HCT116 (cell line): ENCODE data around the gene NACC2. TPM values are rescaled to one million over a fixed set of nuclear protein-coding genes. Genes with fewer than 3 reads are reported as not detected.

ENCODE experiments used
- ATAC-seq: fragments of 200-7000 bp; cut with Tn5 transposase; 2 replicates; pipeline ENCODE4 v1.9.1; 2020; ENCODE audit warnings: mild to moderate bottlenecking, moderate library complexity
- BruUV-seq: library from RNA; stranded (reverse); fragments of 400-500 nt; replicated peaks from 2 replicates; lab custom pipeline; 2021; lab: Mats Ljungman, UMichigan
- CTCF ChIA-PET: fragments of 300-600 bp; sonication (Branson Sonifier 250); formaldehyde crosslinking; loops from one replicate; lab custom pipeline; 2021; ENCODE audit warnings: antibody characterized with exemption; lab: Charles Lee
- POLR2A ChIA-PET: fragments of 300-600, 350-600 bp; sonication (Branson Sonifier 250); formaldehyde crosslinking; loops from one replicate; lab custom pipeline; 2021; ENCODE audit warnings: antibody characterized with exemption; lab: Charles Lee
- RAD21 ChIA-PET, 2 experiments: fragments of 300-600 bp; sonication (Branson Sonifier 250); formaldehyde crosslinking; loops; one replicate each; lab custom pipeline; 2023; ENCODE audit warnings: low total read pairs in 2 of 2; ENCODE audit not compliant: uncharacterized antibody in 2 of 2, unreplicated experiment in 2 of 2, low non-redundant PET in 1 of 2; lab: Charles Lee
- DNase-seq: peaks from one replicate; pipeline ENCODE4 v3.0.0-alpha.2; 2010; ENCODE audit warnings: low read depth, low spot score
- H2AFZ ChIP-seq: fragments of 200-600 bp; shearing (Covaris generic), sonication (generic); 2 replicates; pipeline ENCODE4 v1.6.1; 2017; ENCODE audit warnings: low read depth, mixed run types, mixed read lengths, antibody characterized with exemption, low read length; ENCODE audit not compliant: poor library complexity, severe bottlenecking
- H3K27ac ChIP-seq: 2 replicates; pipeline ENCODE4 v1.5.1; 2012; ENCODE audit warnings: low read depth, low read length
- H3K27me3 ChIP-seq: fragments of 200-600 bp; sonication (generic); 2 replicates; pipeline ENCODE4 v1.6.1; 2016; ENCODE audit warnings: mixed run types, low read length, mixed read lengths; ENCODE audit not compliant: insufficient read depth
- H3K36me3 ChIP-seq, 2 experiments: fragments of 200-500 bp in 1 of 2; fragments of 200-600 bp in 1 of 2; sonication (Bioruptor generic) in 1 of 2; sonication (generic) in 1 of 2; 2 replicates each; pipeline versions ENCODE4 v1.5.1 to v1.6.1; 2014 to 2016; ENCODE audit warnings: low read length in 2 of 2, inconsistent platforms in 1 of 2, mixed read lengths in 1 of 2, mixed run types in 1 of 2; ENCODE audit not compliant: insufficient read depth in 2 of 2, control insufficient read depth in 1 of 2
- H3K4me1 ChIP-seq, 2 experiments: fragments of 200-600 bp in 1 of 2; sonication (generic) in 1 of 2; 2 replicates each; pipeline versions ENCODE4 v1.5.1 to v1.6.1; 2012 to 2017; ENCODE audit warnings: low read length in 2 of 2, inconsistent platforms in 1 of 2, mild to moderate bottlenecking in 1 of 2, mixed read lengths in 1 of 2, mixed run types in 1 of 2, moderate library complexity in 1 of 2; ENCODE audit not compliant: insufficient read depth in 2 of 2, control insufficient read depth in 1 of 2
- H3K4me2 ChIP-seq: fragments of 200-600 bp; sonication (generic); 2 replicates; pipeline ENCODE4 v1.6.1; 2017; ENCODE audit warnings: mixed run types, low read length, mixed read lengths
- H3K4me3 ChIP-seq, 2 experiments: fragments of 200-600 bp in 1 of 2; sonication (generic) in 1 of 2; replicated peaks in 1 of 2; 2 replicates each; pipeline ENCODE4 v1.5.1; 2011 to 2016; ENCODE audit warnings: low read length in 2 of 2, control low read depth in 1 of 2, low read depth in 1 of 2, mild to moderate bottlenecking in 1 of 2, mixed read lengths in 1 of 2, mixed run types in 1 of 2
- H3K79me2 ChIP-seq: fragments of 200-600 bp; sonication (generic); 2 replicates; pipeline ENCODE4 v1.6.1; 2017; ENCODE audit warnings: mild to moderate bottlenecking, mixed run types, low read length, moderate library complexity, mixed read lengths; ENCODE audit not compliant: insufficient read depth
- H3K9ac ChIP-seq: fragments of 200-600 bp; sonication (generic); 2 replicates; pipeline ENCODE4 v1.6.1; 2016; ENCODE audit warnings: low read length, mixed read lengths
- H3K9me2 ChIP-seq: fragments of 200-600 bp; sonication (generic), shearing (Covaris generic); 2 replicates; pipeline ENCODE4 v1.6.1; 2017; ENCODE audit warnings: mixed run types, mild to moderate bottlenecking, moderate library complexity; ENCODE audit not compliant: insufficient read depth
- H3K9me3 ChIP-seq, 2 experiments: fragments of 200-500 bp in 1 of 2; fragments of 200-600 bp in 1 of 2; sonication (Bioruptor generic) in 1 of 2; sonication (generic) in 1 of 2; 2 replicates each; pipeline ENCODE4 v1.6.1; 2014 to 2017; ENCODE audit warnings: low read length in 2 of 2, mixed read lengths in 2 of 2, inconsistent platforms in 1 of 2, low read depth in 1 of 2, mild to moderate bottlenecking in 1 of 2, mixed run types in 1 of 2, moderate library complexity in 1 of 2; ENCODE audit not compliant: control insufficient read depth in 1 of 2, insufficient read depth in 1 of 2
- H4K20me1 ChIP-seq: fragments of 200-600 bp; sonication (generic), shearing (Covaris generic); 2 replicates; pipeline ENCODE4 v1.6.1; 2017; ENCODE audit warnings: mixed run types, mild to moderate bottlenecking, moderate library complexity; ENCODE audit not compliant: insufficient read depth
- CBX3 ChIP-seq: IDR thresholded peaks from 2 replicates; pipeline ENCODE4 v1.6.1; 2012; ENCODE audit warnings: low read depth
- CEBPB ChIP-seq: IDR thresholded peaks from 2 replicates; pipeline ENCODE4 v1.6.1; 2012; ENCODE audit warnings: low read depth
- EGR1 ChIP-seq: IDR thresholded peaks from 2 replicates; pipeline ENCODE4 v1.6.1; 2012; ENCODE audit warnings: low read depth
- ELF1 ChIP-seq: IDR thresholded peaks from 2 replicates; pipeline ENCODE4 v1.6.1; 2012; ENCODE audit warnings: low read depth, borderline replicate concordance
- EZH2 ChIP-seq: fragments of 200-600 bp; sonication (generic); IDR thresholded peaks from 2 replicates; pipeline ENCODE4 v1.6.1; 2017; ENCODE audit warnings: antibody characterized with exemption, mixed run types
- EZH2phosphoT487 ChIP-seq: fragments of 200-600 bp; IDR thresholded peaks from 2 replicates; pipeline ENCODE4 v1.6.1; 2018; ENCODE audit warnings: antibody characterized with exemption, borderline replicate concordance
- FOSL1 ChIP-seq: IDR thresholded peaks from 2 replicates; pipeline ENCODE4 v1.6.1; 2012; ENCODE audit warnings: low read depth
- JUND ChIP-seq: IDR thresholded peaks from 2 replicates; pipeline ENCODE4 v1.6.1; 2012
- POLR2A ChIP-seq: IDR thresholded peaks from 2 replicates; pipeline ENCODE4 v1.7.0; 2011; ENCODE audit warnings: borderline replicate concordance; ENCODE audit not compliant: insufficient read depth, insufficient read length; ENCODE audit errors: extremely low read depth
- POLR2AphosphoS5 ChIP-seq: IDR thresholded peaks from 2 replicates; pipeline ENCODE4 v1.6.1; 2011; ENCODE audit warnings: mild to moderate bottlenecking, low read depth, low read length, moderate library complexity
- RAD21 ChIP-seq: IDR thresholded peaks from 2 replicates; pipeline ENCODE4 v1.6.1; 2012; ENCODE audit warnings: low read depth, mild to moderate bottlenecking
- SIN3A ChIP-seq: IDR thresholded peaks from 2 replicates; pipeline ENCODE4 v1.6.1; 2012; ENCODE audit warnings: low read depth
- SP1 ChIP-seq: IDR thresholded peaks from 2 replicates; pipeline ENCODE4 v1.6.1; 2012; ENCODE audit warnings: low read depth
- SRF ChIP-seq: IDR thresholded peaks from 2 replicates; pipeline ENCODE4 v1.6.1; 2012; ENCODE audit warnings: low read depth
- TCF7L2 ChIP-seq: IDR thresholded peaks from 2 replicates; pipeline ENCODE4 v1.7.0; 2011; ENCODE audit warnings: borderline replicate concordance, inconsistent platforms; ENCODE audit not compliant: insufficient read depth, insufficient read length; ENCODE audit errors: extremely low read depth
- YY1 ChIP-seq: IDR thresholded peaks from 2 replicates; pipeline ENCODE4 v1.6.1; 2011; ENCODE audit warnings: low read length, low read depth, moderate library complexity, mild to moderate bottlenecking; ENCODE audit not compliant: insufficient replicate concordance; ENCODE audit errors: extremely low read depth
- ZFX ChIP-seq: fragments of 450-650 bp; IDR thresholded peaks from 2 replicates; pipeline ENCODE4 v1.6.1; 2017
- ZNF274 ChIP-seq: fragments of 200-500 bp; sonication (Bioruptor generic); IDR thresholded peaks from 2 replicates; pipeline ENCODE4 v1.6.1; 2014; ENCODE audit warnings: mild to moderate bottlenecking, low read depth, low read length, inconsistent platforms
- intact Hi-C: fragments of 100-400 bp; cut with micrococcal nuclease; formaldehyde crosslinking; loops from 2 replicates; pipeline ENCODE4 v1.10.0; 2022
- total RNA-seq: library from RNA; stranded (reverse); gene quantifications from one replicate; pipeline ENCODE4 v1.2.1, GENCODE V29; 2021; ENCODE audit not compliant: unreplicated experiment
- TF ChIP-seq, protein P1 (sequence below): IDR thresholded peaks from 2 replicates; pipeline ENCODE4 v1.6.1; 2011; ENCODE audit warnings: mild to moderate bottlenecking, low read length, moderate library complexity; ENCODE audit not compliant: insufficient replicate concordance; ENCODE audit errors: extremely low read depth
- TF ChIP-seq, protein P2 (sequence below): IDR thresholded peaks from 2 replicates; pipeline ENCODE4 v1.6.1; 2012
- TF ChIP-seq, protein P3 (sequence below): IDR thresholded peaks from 2 replicates; pipeline ENCODE4 v1.6.1; 2012
- TF ChIP-seq, protein P4 (sequence below): IDR thresholded peaks from 2 replicates; pipeline ENCODE4 v1.6.1; 2012; ENCODE audit warnings: low read depth

NACC2 gene
- total RNA-seq, 1 experiment from 2014 or later: 27.8 TPM

DNA sequence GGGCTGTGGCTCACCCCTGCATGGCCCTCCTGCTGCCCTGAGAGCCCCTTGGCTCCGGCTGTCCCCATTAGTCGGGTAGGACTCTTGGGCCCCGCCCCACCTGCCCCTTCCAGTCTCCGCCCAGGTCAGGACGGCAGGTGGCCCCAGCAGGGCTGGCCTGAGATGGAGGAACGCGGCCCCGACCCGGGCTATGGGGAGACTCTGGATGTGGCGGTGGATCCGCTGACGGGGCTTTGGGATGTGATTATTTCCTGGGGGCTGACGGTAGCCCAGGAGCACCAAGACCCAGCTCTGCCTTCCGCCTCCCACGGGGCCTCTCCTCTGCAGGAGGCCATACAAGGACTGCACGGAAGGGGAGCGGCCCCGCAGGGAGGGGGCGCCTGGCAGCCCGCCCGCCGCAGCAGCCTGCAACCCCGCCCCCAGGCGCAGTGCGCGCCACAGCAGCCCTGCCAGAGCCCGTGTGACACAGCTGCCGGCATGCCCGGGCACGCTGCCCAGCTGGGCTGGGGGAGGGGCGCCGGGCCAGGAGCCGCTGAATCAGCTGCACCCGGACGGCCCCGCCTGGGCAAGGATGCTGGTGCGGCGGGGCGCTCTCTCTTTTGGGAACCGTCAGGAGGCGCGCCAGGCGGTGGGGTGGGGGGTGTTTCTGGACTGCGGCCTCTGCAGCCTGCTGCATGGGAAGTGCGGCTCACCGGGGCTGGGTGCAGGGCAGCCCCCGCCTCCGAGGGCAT is 14.4 kb upstream of the NACC2 start:
- Histone ChIP-seq H4K20me1 (no peaks in the 10 kb centered on the region), H3K9me3 (no peaks in the 10 kb centered on the region), H3K4me3 (peak overlapping the region; percentile 41 to 56), H2AFZ (peak overlapping the region; percentile 45), H3K4me2 (peak overlapping the region; percentile 93), H3K79me2 (no peaks in the 10 kb centered on the region), H3K9ac (peak overlapping the region; percentile 63), H3K9me2 (no peaks in the 10 kb centered on the region), H3K27ac (peak overlapping the region; percentile 97), H3K36me3 (no peaks in the 10 kb centered on the region), H3K4me1 (peaks cover 31 to 68% of the 10 kb centered on the region in 2 experiments), H3K27me3 (no peaks in the 10 kb centered on the region)
- intact Hi-C loops: no loop called here
- POLR2A ChIA-PET: interaction anchor here (1.1 to 2.1 kb wide), 3 partner anchors 9 to 15 kb away, joined by 4 to 8 read pairs (median 7); partner anchors contain the start of gene TMEM250
- peak; percentile 71 for DNase-seq
- CTCF ChIA-PET: interaction anchor here (1.1 to 1.5 kb wide), 2 partner anchors 13 to 142 kb away, joined by 3 to 9 read pairs; no protein-coding TSS in a partner anchor
- RAD21 ChIA-PET: interaction anchor here (0.8 to 1.0 kb wide), 2 partner anchors 8 to 175 kb away, joined by 3 read pairs; no protein-coding TSS in a partner anchor
- peak; percentile 81 for ATAC-seq
- BruUV-seq: no TSS peak
- TF ChIP-seq, protein P1, sequence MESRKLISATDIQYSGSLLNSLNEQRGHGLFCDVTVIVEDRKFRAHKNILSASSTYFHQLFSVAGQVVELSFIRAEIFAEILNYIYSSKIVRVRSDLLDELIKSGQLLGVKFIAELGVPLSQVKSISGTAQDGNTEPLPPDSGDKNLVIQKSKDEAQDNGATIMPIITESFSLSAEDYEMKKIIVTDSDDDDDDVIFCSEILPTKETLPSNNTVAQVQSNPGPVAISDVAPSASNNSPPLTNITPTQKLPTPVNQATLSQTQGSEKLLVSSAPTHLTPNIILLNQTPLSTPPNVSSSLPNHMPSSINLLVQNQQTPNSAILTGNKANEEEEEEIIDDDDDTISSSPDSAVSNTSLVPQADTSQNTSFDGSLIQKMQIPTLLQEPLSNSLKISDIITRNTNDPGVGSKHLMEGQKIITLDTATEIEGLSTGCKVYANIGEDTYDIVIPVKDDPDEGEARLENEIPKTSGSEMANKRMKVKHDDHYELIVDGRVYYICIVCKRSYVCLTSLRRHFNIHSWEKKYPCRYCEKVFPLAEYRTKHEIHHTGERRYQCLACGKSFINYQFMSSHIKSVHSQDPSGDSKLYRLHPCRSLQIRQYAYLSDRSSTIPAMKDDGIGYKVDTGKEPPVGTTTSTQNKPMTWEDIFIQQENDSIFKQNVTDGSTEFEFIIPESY: peak; percentile 79
- TF ChIP-seq ELF1 (no peak), EZH2 (no peak), FOSL1 (no peak), SRF (no peak), CEBPB (no peak), POLR2A (peak; percentile 20), POLR2AphosphoS5 (peak; percentile 81), SIN3A (no peak), JUND (no peak), YY1 (peak; percentile 75), CBX3 (no peak), TCF7L2 (peak; percentile 87), SP1 (no peak), EZH2phosphoT487 (no peak), ZNF274 (no peak), EGR1 (no peak), ZFX (no peak), RAD21 (no peak)
- TF ChIP-seq, protein P2, sequence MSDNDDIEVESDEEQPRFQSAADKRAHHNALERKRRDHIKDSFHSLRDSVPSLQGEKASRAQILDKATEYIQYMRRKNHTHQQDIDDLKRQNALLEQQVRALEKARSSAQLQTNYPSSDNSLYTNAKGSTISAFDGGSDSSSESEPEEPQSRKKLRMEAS: no peak
- TF ChIP-seq, protein P3, sequence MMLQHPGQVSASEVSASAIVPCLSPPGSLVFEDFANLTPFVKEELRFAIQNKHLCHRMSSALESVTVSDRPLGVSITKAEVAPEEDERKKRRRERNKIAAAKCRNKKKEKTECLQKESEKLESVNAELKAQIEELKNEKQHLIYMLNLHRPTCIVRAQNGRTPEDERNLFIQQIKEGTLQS: no peak
- TF ChIP-seq, protein P4, sequence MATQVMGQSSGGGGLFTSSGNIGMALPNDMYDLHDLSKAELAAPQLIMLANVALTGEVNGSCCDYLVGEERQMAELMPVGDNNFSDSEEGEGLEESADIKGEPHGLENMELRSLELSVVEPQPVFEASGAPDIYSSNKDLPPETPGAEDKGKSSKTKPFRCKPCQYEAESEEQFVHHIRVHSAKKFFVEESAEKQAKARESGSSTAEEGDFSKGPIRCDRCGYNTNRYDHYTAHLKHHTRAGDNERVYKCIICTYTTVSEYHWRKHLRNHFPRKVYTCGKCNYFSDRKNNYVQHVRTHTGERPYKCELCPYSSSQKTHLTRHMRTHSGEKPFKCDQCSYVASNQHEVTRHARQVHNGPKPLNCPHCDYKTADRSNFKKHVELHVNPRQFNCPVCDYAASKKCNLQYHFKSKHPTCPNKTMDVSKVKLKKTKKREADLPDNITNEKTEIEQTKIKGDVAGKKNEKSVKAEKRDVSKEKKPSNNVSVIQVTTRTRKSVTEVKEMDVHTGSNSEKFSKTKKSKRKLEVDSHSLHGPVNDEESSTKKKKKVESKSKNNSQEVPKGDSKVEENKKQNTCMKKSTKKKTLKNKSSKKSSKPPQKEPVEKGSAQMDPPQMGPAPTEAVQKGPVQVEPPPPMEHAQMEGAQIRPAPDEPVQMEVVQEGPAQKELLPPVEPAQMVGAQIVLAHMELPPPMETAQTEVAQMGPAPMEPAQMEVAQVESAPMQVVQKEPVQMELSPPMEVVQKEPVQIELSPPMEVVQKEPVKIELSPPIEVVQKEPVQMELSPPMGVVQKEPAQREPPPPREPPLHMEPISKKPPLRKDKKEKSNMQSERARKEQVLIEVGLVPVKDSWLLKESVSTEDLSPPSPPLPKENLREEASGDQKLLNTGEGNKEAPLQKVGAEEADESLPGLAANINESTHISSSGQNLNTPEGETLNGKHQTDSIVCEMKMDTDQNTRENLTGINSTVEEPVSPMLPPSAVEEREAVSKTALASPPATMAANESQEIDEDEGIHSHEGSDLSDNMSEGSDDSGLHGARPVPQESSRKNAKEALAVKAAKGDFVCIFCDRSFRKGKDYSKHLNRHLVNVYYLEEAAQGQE: no peak
